Measurements from ENCODE around the gene KCNA10.

KCNA10 gene

GRCh38 chr1:110519125-110519810 is at the start of gene KCNA10:
TSS of gene KCNA10 (minus strand) at chr1:110519175. CDS start at chr1:110518787, 388 bp downstream.
- DNase-seq (ENCODE audit: low spot score), result no peak

DNA sequence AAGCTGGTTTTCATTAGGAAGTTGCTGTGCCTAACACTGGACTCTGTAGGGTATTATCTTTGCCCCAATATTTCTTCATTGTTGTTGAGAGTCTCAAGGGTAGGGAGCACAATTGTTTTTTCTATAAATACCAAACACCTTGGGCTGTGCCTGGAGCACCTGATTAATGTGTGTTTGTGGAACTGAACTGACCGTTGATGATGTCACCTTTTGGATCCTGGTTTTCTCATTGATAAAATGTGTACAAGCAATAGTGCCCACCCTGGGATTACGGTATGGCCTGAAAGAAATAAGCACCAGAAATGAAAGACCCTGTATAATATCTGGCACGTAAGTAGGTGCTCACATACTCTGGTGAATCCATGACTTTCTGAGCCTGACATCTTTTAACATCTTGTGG is 47.9 kb upstream of the KCNA10 start:
- DNase-seq (ENCODE audit: low spot score), result no peak

GRCh38 chr1:110565565-110565964 is 46.6 kb upstream of the KCNA10 start:
- no peak for DNase-seq (ENCODE audit: low spot score)

GRCh38 chr1:110563089-110563488 is 44.1 kb upstream of the KCNA10 start:
- no peak for DNase-seq (ENCODE audit: low spot score)

DNA sequence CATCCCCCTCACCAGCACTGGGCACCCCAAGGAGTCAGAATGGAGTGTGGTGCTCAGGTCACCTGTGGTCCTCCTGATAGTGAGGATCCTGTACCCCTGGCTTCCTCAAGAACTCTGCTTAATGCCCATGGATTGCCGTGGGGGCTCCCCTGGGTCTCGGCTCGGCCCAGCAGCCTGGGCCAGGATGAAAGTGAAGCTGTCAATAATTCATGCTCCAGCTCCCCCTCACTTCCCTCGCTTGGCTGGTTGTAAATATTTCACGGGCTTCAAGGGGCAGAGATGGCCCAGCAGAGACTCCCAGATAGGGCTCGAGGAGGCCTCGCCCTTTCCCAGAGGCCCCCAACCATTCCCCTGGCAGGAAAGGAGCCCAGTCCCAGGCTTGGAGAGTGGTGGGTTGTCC is 42.6 kb upstream of the KCNA10 start:
- no peak for DNase-seq (ENCODE audit: low spot score)

DNA sequence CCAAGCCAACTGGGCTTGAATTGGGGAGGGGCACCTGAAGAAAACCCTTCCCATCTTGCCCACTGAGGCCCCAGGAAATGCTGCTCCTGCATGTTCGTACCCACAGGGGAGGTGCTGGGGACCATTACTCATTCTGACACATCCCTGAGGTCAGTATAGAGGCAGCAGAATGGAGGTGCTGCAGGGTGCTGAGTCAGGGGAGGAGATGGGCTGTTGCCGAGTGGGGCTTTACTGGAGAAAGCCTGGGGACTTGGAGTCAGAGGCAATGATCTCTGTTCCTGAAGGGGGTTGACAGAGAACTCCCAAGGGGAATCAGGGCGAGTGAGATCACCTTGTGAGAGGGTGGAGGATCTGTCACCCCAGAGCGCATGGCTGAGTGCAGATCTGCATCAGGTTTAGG is 40.2 kb upstream of the KCNA10 start:
- no peak for DNase-seq (ENCODE audit: low spot score)

DNA sequence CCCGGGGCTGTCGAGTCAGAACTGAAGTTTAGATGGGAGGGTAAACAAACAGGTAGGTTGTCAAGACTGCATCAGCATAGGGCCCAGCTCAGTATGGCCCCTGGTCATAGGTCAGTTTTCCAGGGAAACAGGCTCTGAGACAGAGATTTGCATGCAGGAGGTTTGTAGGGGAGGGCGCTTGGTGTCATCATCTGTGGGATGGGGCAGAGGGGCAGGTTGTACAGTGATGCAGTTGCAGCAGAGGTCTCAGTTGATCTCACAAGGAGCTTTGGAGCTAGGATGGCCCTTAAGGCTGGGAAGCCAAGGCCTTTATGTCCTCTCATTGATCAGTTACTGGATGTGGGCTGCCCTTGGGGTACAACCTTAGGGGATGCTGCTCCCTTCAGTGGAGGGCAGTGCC is 38.5 kb upstream of the KCNA10 start:
- DNase-seq (ENCODE audit: low spot score), result no peak

GRCh38 chr1:110556471-110556807 is 37.5 kb upstream of the KCNA10 start:
- DNase-seq (ENCODE audit: low spot score), result no peak

DNA sequence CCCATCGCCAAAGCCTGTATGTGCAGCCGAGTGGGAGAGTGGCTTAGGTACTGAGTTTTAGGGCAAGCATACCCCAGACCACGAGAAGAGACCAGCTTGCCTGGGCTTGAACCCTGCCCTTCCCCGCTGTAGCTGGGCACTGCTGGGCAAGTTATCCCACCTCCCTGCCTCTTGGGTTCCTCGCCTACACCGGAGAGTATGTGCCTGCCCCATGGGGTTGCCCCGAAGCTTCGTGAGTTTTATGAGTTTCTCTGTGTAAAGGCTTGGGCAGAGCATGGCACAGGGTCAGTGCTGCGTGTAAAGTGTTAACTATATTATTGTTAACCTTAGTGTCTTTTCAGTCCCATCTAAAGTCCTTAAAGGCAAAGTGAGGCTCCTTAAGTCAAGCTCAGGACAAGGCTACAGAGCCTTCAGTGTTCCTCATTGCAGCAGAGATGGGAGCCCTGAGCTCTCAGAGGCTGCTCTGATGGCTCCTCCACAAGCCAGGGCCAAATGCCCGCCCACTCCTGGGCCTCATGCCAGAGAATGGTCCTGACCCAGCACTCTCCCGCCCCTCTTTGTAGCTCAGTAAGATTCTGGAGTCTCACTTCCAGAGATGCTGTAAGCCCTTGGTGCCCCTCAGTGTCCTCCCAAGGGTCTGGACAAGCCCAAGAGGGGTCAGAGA is 37.0 kb upstream of the KCNA10 start:
- DNase-seq (ENCODE audit: low spot score), result no peak

DNA sequence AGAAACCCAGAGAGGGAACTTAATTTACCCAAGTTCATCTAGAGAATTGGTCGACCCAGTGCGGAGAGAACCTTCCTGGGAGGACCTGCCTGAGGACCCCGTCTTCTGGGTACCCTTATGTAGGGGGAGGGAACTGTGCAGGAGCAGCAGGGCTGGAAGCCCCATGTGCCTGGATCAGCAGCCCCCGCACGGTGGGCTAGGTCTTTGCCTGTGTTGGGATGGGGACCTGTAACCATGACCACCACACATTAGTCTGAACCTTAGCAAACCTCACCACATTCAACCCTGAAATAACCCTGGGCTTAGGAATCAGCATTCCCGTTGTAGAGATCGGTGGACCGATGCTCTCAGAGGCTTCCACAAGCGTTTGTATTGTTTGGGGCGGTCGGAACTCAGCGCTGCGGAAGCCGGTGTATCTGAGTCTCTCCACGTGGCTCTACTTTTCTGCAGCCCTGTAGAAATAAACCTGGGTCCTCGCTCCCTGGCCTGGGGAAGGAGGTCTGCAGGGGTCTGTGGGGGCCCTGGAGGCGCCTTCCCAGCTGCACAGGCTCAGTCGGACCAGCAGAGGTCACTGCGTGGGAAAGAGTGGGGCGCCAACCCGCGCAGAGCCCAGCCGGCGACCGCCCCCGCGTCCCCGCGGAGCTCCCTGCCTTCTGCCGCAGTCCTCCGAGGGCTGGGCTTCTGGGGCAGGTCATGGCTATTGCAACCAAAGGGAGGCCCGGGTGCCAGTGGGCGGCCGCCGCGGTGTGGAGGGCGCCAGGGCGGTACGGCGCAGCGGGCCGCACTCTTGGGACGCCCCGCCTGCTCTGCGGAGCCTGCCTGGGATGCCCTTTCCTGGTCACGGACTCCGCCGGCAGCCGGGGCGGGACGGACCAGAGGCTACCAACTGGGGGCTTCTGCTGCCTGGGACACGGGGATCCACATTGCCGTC is 36.2 kb upstream of the KCNA10 start:
- no peak for DNase-seq (ENCODE audit: low spot score)

DNA sequence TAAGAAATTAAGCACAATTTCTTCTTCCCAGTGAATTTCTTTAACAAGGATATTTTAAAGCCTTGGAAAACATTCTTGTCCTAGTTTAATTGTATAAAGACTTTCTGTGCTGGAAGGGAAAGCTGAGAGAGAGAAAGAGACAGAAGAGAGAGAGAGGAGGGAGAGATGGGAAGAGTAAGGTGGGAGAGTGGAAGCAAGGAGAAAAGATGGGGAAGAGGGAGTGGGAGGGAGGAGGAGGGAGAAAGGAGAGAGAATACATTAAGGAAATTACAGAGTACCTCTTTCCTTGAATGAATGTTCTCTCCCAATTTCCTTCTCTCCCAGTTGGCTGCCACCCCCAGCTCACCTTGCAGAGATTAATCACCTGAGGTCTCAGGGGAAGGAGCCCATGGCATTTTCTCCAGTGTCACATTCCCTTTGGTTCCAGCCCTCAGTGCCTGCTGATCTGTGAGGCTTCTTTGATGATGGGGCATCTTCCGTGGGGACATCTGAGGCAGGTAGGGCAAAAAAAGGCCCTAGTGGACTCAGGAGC is 32.4 kb upstream of the KCNA10 start:
- peak; percentile 30 for DNase-seq (ENCODE audit: low spot score)

- no peak for DNase-seq (ENCODE audit: low spot score)
Observed at GRCh38 chr1:110549831-110550230, 30.9 kb upstream of the KCNA10 start.

DNA sequence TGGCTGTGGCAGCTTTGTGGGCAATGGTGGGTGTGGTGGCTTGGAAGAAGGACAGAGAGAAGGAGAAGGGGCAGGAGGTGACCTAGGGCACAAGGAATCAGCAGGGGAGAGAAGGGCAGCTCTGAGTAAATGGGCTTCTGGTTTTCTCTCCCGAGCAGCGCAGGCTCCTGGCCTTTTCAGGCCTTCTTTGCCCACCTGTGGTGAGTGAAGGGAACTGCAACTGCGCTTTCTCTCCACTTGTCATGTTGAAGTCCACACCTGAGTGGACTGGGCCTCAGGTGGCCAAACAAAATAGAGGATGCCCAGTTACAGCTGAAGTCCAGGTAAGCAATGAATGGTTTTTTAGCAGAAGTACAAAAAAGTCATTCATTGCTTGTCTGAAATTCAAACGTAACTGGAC is 29.4 kb upstream of the KCNA10 start:
- DNase-seq (ENCODE audit: low spot score), result no peak

GRCh38 chr1:110547017-110547416 is 28.0 kb upstream of the KCNA10 start:
- DNase-seq (ENCODE audit: low spot score), result no peak

GRCh38 chr1:110545492-110545891 is 26.5 kb upstream of the KCNA10 start:
- DNase-seq (ENCODE audit: low spot score), result no peak

DNA sequence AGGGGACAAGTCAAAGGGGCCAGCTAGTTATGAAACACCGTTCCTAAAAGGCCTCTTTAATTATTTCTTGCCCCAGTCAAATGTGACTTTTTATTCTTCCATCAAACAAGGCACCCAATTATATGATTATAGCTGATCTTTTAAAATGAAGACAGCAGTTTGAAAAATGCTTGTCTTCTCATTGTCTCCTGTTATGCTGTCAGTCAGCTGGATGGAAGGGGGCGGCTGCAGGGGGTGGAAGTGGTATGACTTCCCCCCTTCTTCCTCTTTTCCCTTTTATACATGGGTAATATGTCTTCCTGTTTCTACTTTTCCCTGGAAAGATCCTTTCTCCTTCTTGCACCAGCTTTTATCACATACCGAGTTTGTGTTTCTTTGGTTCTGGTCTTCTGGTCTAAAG is 25.8 kb upstream of the KCNA10 start:
- DNase-seq (ENCODE audit: low spot score), result no peak

- DNase-seq (ENCODE audit: low spot score), result no peak
Observed at GRCh38 chr1:110542725-110543124, 23.8 kb upstream of the KCNA10 start.

DNA sequence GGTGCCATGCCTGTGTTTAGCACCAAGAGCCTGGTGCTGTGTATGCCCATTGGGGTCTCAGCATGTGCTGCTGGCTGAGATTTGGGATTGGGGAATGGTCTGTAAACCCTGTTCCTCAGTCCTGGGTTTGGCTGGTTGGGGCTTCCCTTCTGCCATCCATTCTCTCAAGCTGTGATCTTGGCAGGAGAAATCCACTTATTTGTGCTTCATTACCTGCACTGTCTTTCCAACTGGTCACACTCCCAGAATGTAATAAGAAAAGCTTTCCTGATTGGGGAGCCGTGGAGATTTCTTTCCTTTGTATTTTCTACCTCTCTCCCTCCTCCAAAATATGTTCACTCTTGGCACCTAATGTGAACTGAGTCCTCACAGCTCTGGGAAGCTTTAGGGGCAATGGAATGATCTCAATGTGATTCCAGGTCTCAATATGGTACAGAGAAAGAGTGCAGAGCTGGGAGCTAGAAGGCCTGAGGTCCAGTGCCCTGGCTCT is 23.0 kb upstream of the KCNA10 start:
- DNase-seq (ENCODE audit: low spot score), result no peak

DNA sequence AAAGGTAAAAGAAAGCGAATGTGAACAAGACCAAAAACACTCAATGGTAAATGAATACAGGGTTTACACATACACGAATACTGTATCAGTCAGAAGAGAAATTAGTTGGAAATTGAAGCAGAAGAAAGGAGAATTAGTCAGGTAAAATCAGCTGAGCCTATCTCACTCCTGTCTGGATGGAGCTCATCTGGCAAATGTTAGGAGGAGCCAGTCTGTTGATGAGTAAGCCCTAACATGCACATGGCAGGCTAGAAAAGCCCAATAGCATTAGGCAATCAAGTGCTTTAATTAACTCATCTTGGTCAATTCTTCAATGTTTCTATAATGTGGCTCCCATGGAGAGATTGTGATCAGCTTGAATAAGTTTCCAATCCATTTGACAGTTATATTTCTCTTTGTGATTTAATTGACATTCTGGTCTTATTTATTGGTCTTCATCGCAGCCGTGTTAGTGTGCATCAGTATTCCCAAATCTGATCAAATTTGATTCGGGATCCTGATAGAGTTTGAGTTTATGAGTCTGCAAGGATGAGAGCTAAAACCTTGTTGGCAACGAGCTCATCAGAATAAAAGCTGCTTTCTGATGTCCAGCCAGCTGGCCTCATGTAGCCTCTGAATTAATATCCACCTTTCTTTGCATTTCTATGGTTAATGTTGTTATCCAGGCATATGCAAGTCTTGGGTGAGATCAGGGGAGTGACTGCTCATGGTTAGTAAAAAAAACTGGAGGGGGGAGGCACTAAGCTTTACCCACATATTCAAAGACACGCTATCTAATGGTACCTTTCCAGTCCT is 22.1 kb upstream of the KCNA10 start:
- no peak for DNase-seq (ENCODE audit: low spot score)

GRCh38 chr1:110538921-110539320 is 19.9 kb upstream of the KCNA10 start:
- DNase-seq (ENCODE audit: low spot score), result no peak

DNA sequence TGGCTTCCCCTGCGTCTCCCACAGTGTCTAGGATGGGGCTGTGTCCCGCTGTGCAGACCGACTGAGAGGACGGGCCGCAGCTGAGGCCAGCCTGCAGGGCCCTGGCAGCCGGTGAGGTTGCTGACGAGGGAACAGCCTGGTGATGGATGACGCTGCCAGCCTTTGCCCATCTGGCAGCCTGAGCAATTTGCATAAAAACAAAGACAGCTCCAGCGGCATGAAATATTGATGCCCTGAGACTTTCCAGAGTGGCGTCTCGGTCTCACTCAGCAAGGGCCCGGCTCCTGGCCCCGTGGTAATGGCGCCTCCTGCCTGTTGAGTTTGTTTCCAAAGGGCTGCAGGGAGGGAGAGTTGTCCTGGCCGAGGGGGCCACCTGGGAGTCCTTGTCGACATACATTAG is 19.1 kb upstream of the KCNA10 start:
- no peak for DNase-seq (ENCODE audit: low spot score)

- DNase-seq (ENCODE audit: low spot score), result no peak
Observed at GRCh38 chr1:110535985-110536384, 17.0 kb upstream of the KCNA10 start.
